ENCODE measurements around the gene COL4A2.

Gene COL4A2

GRCh38 chr13:110306960-110307766, at the start of gene COL4A2, which contains the start of gene COL4A1:
TSS of gene COL4A2 (plus strand) at chr13:110307284. CDS start at chr13:110307904, 620 bp downstream.
TSS of gene COL4A1 (minus strand) at chr13:110307157. CDS start at chr13:110307027, 130 bp downstream.
- no peak for DNase-seq

GRCh38 chr13:110257408-110257807, 49.7 kb upstream of the COL4A2 start:
- no peak for DNase-seq

GRCh38 chr13:110258876-110259631, 48.0 kb upstream of the COL4A2 start:
- DNase-seq = no peak

GRCh38 chr13:110259651-110260050, 47.4 kb upstream of the COL4A2 start:
- DNase-seq = no peak

- DNase-seq = no peak
Observed at GRCh38 chr13:110261166-110262081, 45.7 kb upstream of the COL4A2 start.

- no peak for DNase-seq
Observed at GRCh38 chr13:110262082-110262436, 45.0 kb upstream of the COL4A2 start.

- DNase-seq = no peak
Observed at GRCh38 chr13:110262508-110263291, 44.4 kb upstream of the COL4A2 start.

- DNase-seq = no peak
Observed at GRCh38 chr13:110263404-110263803, 43.7 kb upstream of the COL4A2 start.

- DNase-seq = no peak
Observed at GRCh38 chr13:110263888-110264287, 43.2 kb upstream of the COL4A2 start.

GRCh38 chr13:110264685-110265275, 42.3 kb upstream of the COL4A2 start:
- no peak for DNase-seq

GRCh38 chr13:110265341-110265681, 41.8 kb upstream of the COL4A2 start:
- no peak for DNase-seq

- no peak for DNase-seq
Observed at GRCh38 chr13:110265682-110266430, 41.2 kb upstream of the COL4A2 start.

GRCh38 chr13:110266431-110266809, 40.7 kb upstream of the COL4A2 start:
- DNase-seq = no peak

- DNase-seq = no peak
Observed at GRCh38 chr13:110266983-110267382, 40.1 kb upstream of the COL4A2 start.

- no peak for DNase-seq
Observed at GRCh38 chr13:110268061-110268460, 39.0 kb upstream of the COL4A2 start.

GRCh38 chr13:110268576-110269185, 38.4 kb upstream of the COL4A2 start:
- no peak for DNase-seq

GRCh38 chr13:110269509-110270185, 37.4 kb upstream of the COL4A2 start:
- no peak for DNase-seq

- no peak for DNase-seq
Observed at GRCh38 chr13:110270507-110270906, 36.6 kb upstream of the COL4A2 start.

- DNase-seq = no peak
Observed at GRCh38 chr13:110271313-110271712, 35.8 kb upstream of the COL4A2 start.

- no peak for DNase-seq
Observed at GRCh38 chr13:110272227-110272626, 34.9 kb upstream of the COL4A2 start.

All from SIG-M5 (cell line).